K562 (cell line): ENCODE measurements around the gene TIMM17B. TPM values are rescaled to one million over a fixed set of nuclear protein-coding genes. Genes with fewer than 3 reads are reported as not detected.

Experiments
- BRD9 ChIP-seq: fragments of 450-650 bp; IDR thresholded peaks from 2 replicates; pipeline ENCODE4 v1.6.1; 2018; ENCODE audit warnings: low read depth; ENCODE audit not compliant: partially characterized antibody
- CC2D1A ChIP-seq: fragments of 450-650 bp; IDR thresholded peaks from 2 replicates; pipeline ENCODE4 v1.6.1; 2017; ENCODE audit warnings: mild to moderate bottlenecking
- HDGF ChIP-seq: fragments of 450-650 bp; IDR thresholded peaks from 2 replicates; pipeline ENCODE4 v1.6.1; 2016
- HIVEP1 ChIP-seq: fragments of 250-450 bp; sonication (Bioruptor Pico); IDR thresholded peaks from 2 replicates; pipeline ENCODE4 v1.4.0; 2020; ENCODE audit warnings: mild to moderate bottlenecking
- RAD21 ChIP-seq, 2 experiments: fragments of 250-450 bp in 1 of 2; fragments of 450-650 bp in 1 of 2; sonication (Bioruptor Pico) in 1 of 2; formaldehyde crosslinking in 1 of 2; IDR thresholded peaks in 1 of 2; conservative IDR thresholded peaks in 1 of 2; 2 replicates each; pipeline versions ENCODE4 v1.4.0 to v1.8.0; 2020 to 2022; ENCODE audit warnings: mild to moderate bottlenecking in 2 of 2, moderate library complexity in 1 of 2
- REST ChIP-seq, 2 experiments: fragments of 450-650 bp; formaldehyde crosslinking in 1 of 2; IDR thresholded peaks; 2 replicates each; pipeline versions ENCODE4 v1.4.0 to v1.6.1; 2014 to 2020; ENCODE audit warnings: mild to moderate bottlenecking in 2 of 2, borderline replicate concordance in 1 of 2, low read depth in 1 of 2
- SMARCE1 ChIP-seq: fragments of 450-650 bp; IDR thresholded peaks from 2 replicates; pipeline ENCODE4 v1.7.1; 2016; ENCODE audit warnings: mild to moderate bottlenecking
- ZBTB34 ChIP-seq: fragments of 250-450 bp; sonication (Bioruptor Pico); IDR thresholded peaks from 2 replicates; pipeline ENCODE4 v1.8.0; 2021; ENCODE audit warnings: mild to moderate bottlenecking, moderate library complexity
- polyA plus RNA-seq, 8 experiments: library from polyadenylated mRNA; depleted of rRNA in 4 of 8; stranded (reverse) in 5 of 8; unstranded in 3 of 8; fragments of >200 nt; fragmentation: Nextera tagmentation in 2 of 8; fragmentation: Illumina TruSeq in 1 of 8; extraction: Ambion mirVana in 2 of 8; extraction: Trizol in 1 of 8; gene quantifications; 2 replicates each; pipeline versions ENCODE4 v1.2.1 to v1.2.3, GENCODE V29; 2011 to 2014; ENCODE audit warnings: inconsistent platforms in 1 of 8, missing spikeins in 1 of 8
- total RNA-seq, 7 experiments: library from RNA; depleted of rRNA in 6 of 7; stranded (reverse); fragments of >200 nt in 6 of 7; fragmentation: Illumina TruSeq in 2 of 7; extraction: Trizol in 2 of 7; gene quantifications; 2 replicates each; pipeline versions ENCODE4 v1.2.1 to v1.2.3, GENCODE V29; 2011 to 2021; ENCODE audit warnings: low replicate concordance in 1 of 7
- TF ChIP-seq, protein P1 (sequence below): fragments of 450-650 bp; formaldehyde crosslinking; conservative IDR thresholded peaks from 2 replicates; pipeline ENCODE4 v1.4.0; 2022; ENCODE audit warnings: mild to moderate bottlenecking, missing genetic modification characterization
- TF ChIP-seq, protein P2 (sequence below): IDR thresholded peaks from 2 replicates; pipeline ENCODE4 v1.6.1; 2016; ENCODE audit warnings: missing genetic modification characterization, missing compliant biosample characterization
- TF ChIP-seq, protein P3 (sequence below): fragments of 200-800 bp; sonication (Bioruptor generic); IDR thresholded peaks from 2 replicates; pipeline ENCODE4 v1.6.1; 2017; ENCODE audit warnings: missing genetic modification characterization, missing compliant biosample characterization

TIMM17B gene
- total and polyA plus RNA-seq, 9 of the 15 experiments (the other 6 are each of a cell fraction or from before 2014, with no cell fraction given) = 9.9 to 184 (median 115) TPM

GRCh38 chrX:48854898-48855297, 42.7 kb downstream of the TIMM17B start (continued):
- TF ChIP-seq REST (IDR thresholded peaks at IDR 0.05; ENCODE audit: borderline replicate concordance) = peak; percentile 64
- TF ChIP-seq REST (CRISPR knock-in tag; IDR thresholded peaks at IDR 0.05; ENCODE audit: low read depth) = no peak
- TF ChIP-seq, protein P1, sequence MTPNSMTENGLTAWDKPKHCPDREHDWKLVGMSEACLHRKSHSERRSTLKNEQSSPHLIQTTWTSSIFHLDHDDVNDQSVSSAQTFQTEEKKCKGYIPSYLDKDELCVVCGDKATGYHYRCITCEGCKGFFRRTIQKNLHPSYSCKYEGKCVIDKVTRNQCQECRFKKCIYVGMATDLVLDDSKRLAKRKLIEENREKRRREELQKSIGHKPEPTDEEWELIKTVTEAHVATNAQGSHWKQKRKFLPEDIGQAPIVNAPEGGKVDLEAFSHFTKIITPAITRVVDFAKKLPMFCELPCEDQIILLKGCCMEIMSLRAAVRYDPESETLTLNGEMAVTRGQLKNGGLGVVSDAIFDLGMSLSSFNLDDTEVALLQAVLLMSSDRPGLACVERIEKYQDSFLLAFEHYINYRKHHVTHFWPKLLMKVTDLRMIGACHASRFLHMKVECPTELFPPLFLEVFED (CRISPR knock-in tag) = 0 out of 2 replicates have a peak, but pooled peaks have one; percentile 47
- TF ChIP-seq HDGF = no peak
- no peak for TF ChIP-seq HIVEP1 (CRISPR knock-in tag)
- no peak for TF ChIP-seq ZBTB34 (CRISPR knock-in tag)
- peak; percentile 55 to 77 for TF ChIP-seq RAD21 (CRISPR knock-in tag; conservative IDR thresholded peaks at IDR 0.05 in 1 of 2, IDR thresholded peaks at IDR 0.05 in 1 of 2)
- 0 out of 2 replicates have a peak, but pooled peaks have one; percentile 13 for TF ChIP-seq SMARCE1
- 0 out of 2 replicates have a peak, but pooled peaks have one; percentile 62 for TF ChIP-seq CC2D1A
- TF ChIP-seq BRD9 = peak; percentile 56
- TF ChIP-seq, protein P2, sequence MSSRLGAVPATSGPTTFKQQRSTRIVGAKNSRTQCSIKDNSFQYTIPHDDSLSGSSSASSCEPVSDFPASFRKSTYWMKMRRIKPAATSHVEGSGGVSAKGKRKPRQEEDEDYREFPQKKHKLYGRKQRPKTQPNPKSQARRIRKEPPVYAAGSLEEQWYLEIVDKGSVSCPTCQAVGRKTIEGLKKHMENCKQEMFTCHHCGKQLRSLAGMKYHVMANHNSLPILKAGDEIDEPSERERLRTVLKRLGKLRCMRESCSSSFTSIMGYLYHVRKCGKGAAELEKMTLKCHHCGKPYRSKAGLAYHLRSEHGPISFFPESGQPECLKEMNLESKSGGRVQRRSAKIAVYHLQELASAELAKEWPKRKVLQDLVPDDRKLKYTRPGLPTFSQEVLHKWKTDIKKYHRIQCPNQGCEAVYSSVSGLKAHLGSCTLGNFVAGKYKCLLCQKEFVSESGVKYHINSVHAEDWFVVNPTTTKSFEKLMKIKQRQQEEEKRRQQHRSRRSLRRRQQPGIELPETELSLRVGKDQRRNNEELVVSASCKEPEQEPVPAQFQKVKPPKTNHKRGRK (tag) = peak; percentile 55
- TF ChIP-seq, protein P3, sequence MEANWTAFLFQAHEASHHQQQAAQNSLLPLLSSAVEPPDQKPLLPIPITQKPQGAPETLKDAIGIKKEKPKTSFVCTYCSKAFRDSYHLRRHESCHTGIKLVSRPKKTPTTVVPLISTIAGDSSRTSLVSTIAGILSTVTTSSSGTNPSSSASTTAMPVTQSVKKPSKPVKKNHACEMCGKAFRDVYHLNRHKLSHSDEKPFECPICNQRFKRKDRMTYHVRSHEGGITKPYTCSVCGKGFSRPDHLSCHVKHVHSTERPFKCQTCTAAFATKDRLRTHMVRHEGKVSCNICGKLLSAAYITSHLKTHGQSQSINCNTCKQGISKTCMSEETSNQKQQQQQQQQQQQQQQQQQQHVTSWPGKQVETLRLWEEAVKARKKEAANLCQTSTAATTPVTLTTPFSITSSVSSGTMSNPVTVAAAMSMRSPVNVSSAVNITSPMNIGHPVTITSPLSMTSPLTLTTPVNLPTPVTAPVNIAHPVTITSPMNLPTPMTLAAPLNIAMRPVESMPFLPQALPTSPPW (CRISPR knock-in tag) = peak; percentile 17; the same call in 1 of the 2 replicates
